EH (cell line): ENCODE data around the gene PPFIA3.
"Not testable (repeated sequence)": the region's sequence is repeated elsewhere in the genome, so short reads cannot be mapped to it uniquely, and the experiment has no call there.

ENCODE experiments used
- DNase-seq: peaks from one replicate; pipeline ENCODE4 v3.0.0-alpha.2; 2015; ENCODE audit warnings: low read depth

The PPFIA3 gene

DNA sequence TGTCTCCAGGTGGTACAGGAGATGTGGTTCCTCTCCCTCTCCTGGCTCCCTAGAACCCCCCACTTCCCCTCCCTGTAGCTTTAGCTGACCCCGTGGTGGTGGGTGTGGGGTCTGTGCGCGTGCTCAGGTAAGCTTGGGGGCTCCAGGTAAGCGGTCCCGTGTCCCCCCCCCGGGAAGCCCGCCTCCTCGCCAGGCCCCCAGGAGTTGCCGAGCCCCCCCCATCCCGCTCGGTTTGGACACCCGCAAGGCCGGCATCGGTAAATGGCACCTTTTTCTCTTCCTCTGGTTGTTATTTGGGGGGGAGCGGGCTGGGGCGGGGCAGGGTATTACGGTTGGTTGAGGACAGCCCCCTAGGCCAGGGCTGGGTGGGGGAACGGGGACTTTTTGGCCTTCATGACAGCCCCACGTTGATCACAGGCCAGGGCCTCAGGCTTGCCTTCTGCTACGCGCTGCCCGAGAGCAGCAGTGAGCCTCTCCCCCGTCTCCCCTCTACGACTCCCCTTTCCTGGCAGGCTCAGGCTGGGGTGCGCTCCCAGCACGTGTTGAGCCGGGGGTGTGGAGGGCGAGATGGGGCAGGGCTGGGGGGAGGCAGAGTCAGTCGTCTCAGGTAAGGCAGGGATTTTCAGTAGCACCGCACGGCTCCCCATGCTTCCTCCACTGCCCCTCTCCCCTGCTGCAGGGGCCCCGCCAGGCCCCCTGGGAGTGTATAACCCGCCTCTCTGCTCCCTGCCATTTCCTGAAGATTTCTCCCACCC, 15.8 kb upstream of the PPFIA3 start:
- DNase-seq, result no peak

DNA sequence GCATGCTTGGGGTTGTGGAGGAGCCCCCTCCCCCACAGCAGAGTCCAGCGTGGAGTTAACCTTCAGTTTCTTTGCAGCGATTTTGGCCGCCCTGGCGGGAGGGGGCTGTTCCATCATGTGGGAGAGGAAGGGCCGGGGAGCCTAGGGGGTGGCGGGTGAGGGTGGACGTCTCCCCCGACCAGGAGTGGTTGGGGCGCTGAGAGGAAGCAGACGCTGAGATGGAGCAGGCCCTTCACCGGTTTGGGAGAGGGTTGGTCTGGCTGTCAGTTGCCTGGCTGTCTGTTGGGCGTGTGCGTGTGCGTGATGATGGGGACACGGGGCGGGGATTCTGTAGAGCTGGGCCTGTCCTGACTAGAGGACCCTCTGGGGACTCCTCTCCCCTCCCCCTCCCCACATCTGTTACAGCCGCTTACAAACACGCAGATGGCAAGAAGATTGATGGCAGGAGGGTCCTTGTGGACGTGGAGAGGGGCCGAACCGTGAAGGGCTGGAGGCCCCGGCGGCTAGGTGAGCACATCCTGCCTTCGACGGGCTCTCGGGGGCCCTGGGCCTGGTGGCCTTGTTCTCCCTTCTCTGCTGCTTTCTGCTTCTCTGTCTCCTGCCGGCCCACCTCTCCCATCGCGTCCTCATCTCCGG, 15.0 kb upstream of the PPFIA3 start:
- DNase-seq, result no peak

DNA sequence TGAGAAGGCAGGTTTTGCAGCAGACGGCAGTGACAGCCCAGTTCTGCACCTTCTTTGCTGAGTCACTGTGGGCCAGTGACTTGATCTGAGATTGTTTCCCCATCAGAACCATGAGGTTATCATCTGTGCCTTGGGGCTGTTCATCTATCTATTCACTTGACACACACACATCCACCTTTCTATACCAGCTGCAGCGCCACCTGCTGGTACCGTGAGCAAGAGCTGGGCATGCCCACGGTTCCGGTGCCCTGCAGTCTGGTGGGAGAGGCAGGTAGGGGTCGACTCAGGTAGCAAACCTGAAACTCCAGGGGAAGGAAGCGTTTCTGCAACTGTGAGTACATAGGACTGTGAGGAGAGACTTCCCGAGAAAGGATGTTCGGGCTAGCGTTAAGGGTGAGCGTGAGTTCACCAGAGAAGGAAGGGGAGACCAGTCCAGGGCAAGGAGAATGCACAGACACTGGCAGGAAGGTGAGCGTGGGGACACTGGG, 12.7 kb upstream of the PPFIA3 start:
- peak; percentile 58 for DNase-seq

DNA sequence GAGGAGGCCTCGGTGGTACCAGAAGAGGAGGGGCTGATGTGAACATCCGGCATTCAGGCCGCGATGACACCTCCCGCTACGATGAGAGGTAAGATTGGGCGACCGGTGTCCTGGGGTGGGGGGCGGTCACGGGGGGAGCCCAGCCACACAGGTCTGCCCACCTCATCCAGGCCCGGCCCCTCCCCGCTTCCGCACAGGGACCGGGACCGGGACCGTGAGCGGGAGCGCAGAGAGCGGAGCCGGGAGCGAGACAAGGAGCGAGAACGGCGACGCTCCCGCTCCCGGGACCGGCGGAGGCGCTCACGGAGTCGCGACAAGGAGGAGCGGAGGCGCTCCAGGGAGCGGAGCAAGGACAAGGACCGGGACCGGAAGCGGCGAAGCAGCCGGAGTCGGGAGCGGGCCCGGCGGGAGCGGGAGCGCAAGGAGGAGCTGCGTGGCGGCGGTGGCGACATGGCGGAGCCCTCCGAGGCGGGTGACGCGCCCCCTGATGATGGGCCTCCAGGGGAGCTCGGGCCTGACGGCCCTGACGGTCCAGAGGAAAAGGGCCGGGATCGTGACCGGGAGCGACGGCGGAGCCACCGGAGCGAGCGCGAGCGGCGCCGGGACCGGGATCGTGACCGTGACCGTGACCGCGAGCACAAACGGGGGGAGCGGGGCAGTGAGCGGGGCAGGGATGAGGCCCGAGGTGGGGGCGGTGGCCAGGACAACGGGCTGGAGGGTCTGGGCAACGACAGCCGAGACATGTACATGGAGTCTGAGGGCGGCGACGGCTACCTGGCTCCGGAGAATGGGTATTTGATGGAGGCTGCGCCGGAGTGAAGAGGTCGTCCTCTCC, 11.5 kb upstream of the PPFIA3 start:
- DNase-seq, result no peak

DNA sequence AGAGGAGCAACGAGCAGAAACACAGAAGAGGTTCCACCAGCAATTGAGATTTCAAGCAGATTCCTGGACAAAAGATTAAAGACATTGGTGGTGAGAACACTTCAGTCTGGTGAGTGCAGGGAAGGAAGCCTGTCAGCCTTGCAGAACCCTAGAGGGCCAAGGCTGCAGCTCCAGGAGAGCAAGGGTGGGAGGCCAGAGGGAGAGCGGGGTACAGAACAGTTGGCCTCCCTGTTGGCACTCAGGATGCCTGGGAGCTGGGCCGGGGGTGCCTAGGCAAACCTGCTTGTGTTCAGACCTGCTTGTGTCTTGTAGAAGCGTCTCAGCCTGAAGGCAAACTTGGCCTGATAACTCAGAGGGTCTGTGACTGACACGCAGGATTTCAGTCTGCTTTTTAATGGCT, 10.3 kb upstream of the PPFIA3 start:
- DNase-seq, result no peak

DNA sequence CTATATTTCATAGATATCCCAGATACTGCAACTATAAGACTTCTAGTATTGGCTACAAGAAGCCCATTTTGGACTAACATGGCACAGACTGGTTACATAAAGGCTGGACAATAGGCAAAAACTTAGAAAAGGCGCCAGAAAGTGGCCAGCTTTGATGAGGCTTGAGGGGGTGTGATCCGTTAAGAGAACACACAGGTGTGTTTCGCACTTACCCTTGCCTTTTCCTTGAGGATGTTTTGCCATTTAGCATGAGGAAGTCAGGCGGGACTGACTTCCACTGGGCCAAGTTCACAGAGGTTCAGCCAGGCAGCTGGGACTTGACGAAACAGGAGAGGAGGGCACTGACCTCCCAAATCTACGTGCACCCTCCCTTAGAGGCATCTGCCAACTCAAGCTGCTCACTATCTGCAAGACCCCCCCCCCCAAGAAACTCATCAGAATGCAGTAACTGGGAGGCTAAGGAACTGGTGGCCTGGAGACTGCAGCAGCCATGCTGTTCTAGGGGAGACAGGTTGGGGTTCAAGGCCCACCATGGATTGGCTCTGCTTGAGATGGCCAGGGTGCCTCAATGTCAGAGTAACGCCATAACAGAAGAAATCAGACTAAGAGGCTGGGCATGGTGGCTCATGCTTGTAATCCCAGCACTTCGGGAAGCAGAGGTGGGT, 9.6 kb upstream of the PPFIA3 start:
- no peak for DNase-seq

DNA sequence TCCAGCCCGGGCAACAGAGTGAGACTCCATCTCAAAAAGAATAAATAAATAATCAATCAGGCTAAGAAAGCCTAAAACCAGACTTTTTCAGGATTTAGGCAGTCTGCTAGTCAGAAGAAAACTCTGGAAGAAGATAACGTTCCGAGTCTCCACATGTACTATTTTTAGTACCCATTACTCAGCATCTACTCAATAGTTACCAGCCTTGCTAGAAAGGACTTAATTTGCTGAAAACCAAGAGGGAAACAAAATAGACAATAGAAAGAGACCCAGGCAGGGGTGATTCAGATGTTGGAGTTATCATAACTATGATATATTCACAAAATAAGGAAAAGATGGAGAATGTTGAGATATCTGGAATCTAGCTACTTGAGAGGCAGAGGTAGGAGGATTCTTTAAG, 8.8 kb upstream of the PPFIA3 start:
- DNase-seq, result peak; percentile 65

DNA sequence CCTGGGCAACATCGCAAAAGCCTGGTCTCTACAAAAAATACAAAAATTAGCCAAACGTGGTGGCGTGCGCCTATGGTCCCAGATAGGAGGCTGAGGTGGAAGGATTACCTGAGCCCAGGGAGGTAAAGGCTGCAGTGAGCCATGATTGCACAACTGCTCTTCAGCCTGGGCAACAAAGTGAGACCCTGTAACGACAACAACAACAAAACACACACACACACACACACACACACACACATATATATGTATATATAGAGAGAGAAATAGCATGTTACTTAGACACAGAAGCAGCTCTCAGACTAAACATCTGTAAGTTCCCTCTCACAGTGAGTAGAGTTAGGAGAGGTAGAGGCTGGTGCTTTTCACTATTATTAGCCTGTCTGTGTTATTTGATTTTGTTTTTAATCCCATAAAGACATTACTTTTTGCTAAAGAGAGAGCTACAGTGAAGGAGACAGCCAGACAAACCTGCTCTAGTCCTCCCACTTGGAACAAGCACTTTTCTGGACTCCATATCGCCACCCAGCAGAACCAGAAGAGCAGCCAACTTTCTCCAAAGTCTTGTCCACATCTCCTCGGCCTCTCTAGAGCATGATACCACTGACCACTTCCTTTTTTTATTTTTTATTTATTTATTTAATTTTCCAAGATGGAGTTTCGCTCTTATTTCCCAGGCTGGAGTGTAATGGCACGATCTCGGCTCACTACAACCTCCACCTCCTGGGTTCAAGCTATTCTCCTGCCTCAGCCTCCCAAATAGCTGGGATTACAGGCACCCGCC, 7.9 kb upstream of the PPFIA3 start:
- DNase-seq, result no peak

DNA sequence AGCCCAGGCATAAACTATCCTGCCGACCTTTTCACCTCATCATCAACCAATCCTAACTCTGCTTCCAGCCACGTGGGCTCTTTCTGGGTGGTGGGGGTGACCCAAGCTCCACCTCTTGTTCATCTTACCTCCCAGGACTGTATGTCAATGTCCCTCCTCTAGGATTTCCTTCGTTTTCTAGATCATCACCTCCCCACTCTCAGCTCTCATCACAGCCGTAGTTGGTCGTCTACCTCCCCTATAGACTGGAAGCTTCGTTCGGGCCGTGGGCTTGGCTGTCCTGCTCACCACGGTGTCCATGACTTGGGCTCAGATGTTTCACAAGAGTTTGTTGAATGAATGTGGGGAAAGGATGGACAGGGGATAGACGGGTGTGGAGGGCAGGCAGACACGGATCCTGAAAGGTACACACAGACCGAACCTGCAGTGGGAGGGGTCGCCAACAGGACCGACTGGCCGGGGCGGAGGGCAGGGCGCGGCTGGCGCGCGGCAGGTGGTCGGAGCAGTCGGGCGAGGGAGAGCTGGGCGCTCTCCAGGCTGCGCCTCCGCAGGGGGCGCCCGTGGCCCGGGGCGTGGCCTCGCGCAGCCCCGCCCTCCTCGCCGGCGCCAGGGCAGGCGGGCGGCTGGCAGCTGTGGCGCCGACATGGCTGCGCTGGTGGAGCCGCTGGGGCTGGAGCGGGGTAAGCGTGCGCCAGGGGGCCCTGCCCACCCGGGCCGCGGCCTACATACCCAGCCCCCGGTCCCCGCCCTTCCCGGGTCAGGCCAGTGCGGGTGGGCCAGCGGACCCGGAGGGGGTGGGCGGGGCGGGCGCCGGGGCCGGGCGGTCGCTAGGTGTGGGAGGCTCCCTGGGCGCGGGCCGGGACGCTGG, 5.3 kb upstream of the PPFIA3 start, which contains the start of gene LIN7B:
LIN7B (plus strand) TSS at position 609 of the 868 bp plus-strand sequence; CDS start at position 644, 35 bp downstream.
- peak; percentile 76 for DNase-seq

DNA sequence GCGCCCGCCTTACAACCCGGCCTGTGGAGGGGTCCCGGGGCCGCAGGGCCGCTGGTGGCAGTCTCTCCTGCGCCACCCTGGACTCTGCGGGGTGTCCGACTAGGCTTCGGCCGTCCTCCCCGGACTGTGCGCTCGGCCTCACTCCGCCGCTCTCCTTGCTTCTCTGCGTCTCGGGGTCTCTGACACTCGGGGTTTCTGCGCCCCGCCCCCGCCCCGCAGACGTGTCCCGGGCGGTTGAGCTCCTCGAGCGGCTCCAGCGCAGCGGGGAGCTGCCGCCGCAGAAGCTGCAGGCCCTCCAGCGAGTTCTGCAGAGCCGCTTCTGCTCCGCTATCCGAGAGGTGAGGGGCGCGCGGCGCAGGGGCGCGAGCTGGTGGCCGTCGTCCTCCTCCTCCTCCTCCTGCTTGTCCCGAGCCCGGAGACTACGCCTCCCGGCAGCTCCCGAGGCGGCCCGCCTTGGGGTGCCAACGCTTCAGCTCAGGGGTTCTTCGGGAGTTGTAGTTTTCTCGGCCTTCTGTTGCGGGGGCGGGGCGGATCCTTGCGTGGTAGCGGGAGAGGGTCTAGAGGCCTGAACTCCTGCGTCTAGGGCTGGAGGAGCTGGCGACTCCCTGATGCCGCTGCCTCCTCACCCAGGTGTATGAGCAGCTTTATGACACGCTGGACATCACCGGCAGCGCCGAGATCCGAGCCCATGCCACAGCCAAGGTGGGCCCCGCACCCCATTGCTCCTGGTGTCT, 4.5 kb upstream of the PPFIA3 start:
- peak; percentile 68 for DNase-seq

DNA sequence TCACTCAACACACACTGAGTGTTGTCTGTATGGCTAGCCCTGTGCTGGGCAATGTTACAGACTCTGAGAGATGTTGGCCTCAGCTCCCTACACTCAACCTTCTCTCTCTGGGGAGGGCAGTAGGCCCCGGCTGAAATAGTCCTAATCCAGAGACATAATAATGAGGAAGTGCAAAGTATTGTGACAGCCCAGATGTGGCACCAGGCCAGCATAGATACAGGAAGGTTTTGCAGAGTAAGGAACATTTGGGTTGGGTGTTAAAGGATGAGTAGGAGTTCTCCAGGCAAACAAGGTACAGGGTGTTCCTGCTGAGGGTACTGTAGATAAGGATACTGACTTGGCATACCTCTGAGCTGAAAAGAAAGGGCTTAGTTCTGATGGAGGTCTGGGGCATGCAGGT, 2.8 kb upstream of the PPFIA3 start:
- DNase-seq, result no peak

DNA sequence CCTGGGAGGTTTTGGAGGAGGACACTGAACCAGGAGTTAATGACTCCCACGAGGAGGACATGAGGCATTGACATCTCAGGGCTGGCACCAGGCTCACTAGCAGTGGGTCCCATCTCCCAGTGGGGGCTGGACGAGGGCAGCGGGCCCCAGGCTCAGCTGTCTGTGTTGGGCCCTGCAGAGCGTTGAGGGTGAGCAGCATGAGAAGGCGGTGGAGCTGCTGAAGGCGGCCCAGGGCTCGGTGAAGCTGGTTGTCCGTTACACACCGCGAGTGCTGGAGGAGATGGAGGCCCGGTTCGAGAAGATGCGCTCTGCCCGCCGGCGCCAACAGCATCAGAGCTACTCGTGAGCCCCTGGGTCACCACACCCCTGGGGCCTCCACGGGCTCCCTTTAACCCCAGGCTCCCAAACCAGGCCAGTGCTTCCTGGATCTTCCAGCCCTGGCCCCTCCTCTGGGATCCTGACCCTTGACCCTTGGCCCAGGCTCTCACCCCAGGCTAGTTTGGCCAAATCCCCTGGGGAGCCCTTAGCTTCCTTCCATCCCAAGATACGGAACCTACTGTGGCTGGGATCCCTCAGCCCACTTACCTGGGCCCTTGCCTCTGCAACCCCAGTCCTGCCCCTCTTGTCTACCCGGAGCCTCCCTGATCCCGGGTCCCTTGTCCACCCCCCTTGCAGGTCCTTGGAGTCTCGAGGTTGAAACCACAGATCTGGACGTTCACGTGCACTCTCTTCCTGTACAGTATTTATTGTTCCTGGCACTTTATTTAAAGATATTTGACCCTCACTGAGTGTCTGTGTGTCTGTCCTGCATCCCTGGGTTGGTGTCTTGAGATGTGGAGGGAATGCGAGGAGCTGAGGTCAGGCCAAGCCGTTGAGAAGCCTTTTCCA, 1.4 kb upstream of the PPFIA3 start:
- DNase-seq, result no peak

DNA sequence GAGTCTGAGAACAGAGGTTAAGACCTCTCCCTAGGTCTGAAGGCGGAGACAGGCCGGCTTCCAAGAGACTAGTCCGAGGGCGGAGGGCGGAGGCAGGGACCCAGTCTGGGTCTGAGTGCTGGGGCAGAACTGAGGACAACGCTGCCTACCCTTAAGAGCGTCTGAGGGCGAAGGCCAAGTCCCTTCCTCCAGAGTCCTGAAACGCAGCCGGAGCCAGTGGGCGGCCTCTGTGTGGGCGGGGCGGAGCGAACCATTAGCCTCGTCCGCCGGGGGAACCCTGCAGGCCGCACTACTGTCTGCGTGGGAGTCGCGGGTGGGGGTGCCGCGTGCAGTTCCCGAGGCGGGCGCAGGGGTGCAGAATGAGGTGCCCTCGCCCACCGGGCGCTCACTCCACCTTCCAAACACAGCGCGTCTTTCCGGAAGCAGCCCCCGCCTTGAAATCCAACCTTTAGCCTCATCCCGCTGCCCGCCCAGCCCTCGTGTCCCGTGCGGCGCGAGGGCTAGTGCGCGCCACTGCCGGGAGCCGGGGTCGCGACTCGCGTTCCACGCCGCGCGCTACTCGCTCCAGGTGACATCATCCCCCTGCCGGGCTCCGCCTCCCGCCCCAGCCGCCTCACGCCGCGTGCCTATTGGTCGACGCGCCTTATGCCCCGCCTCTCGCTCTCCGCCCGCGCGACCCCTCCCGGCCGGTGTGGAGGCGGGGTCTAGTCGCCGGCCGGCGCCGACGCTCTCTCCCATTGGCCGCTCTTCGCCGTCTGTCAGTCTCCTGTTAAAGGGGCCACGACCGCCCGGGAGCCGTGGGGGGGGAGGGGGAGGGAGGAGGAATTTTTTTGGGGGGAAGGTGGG, 556 bp upstream of the PPFIA3 start, which contains the start of gene C19orf73:
C19orf73 (minus strand) TSS at position 579 of the 846 bp plus-strand sequence; CDS start at position 458, 121 bp downstream.
- DNase-seq, result peak; percentile 94

DNA sequence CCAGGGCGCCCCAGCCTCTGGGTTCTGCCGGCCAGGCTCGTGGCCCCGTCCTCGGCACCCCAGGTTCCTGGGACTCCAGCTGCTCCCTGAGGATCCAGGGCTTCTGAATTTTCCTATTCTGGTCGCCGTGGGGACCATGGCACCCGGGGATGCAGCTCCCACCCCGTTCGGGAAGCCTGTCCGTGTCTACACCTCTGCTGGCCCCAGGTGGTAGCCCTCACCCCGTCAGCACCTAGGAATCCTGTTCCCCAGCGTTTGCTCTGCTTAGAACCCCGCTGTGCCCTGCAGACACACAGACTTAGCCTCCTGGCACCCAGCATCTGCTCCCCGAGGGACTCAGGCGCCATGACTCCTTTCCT, 960 bp downstream of the PPFIA3 start:
- DNase-seq, result no peak

DNA sequence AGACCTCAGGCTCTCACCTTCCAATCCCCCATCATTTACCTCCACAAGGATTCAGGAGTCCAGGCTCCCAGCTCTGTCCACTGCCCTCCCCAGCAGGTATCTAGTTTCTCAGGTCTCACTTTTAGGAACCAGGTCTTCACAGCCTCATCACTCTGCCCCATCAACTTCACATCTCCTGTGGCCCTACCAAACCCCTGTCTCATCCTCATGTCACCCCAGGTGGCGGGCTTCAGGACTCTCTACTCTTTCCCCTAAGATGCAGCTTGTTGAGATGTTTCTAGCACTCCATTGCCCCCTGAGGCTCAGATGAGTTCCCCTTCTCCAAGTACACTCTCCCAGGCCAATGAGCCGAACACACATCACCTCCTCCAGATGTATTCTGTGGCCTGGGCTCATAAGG, 1.5 kb downstream of the PPFIA3 start:
- no peak for DNase-seq

DNA sequence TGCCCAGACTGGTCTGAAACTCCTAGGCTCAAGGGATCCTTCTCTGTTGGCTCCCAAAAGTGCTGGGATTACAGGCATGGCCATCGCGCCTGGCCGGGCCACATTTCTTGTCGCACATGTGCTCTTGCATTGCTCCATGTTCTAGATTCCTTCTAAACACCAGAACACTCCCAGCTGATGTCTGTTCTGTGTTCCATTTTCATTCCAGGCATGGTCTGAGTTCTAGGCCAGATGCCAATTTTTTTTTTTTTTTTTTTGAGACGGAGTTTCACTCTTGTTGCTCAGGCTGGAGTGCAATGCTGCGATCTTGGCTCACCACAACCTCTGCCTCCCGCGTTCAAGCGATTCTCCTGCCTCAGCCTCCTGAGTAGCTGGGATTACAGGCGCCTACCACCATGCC, 2.5 kb downstream of the PPFIA3 start:
- DNase-seq, result peak; percentile 36

DNA sequence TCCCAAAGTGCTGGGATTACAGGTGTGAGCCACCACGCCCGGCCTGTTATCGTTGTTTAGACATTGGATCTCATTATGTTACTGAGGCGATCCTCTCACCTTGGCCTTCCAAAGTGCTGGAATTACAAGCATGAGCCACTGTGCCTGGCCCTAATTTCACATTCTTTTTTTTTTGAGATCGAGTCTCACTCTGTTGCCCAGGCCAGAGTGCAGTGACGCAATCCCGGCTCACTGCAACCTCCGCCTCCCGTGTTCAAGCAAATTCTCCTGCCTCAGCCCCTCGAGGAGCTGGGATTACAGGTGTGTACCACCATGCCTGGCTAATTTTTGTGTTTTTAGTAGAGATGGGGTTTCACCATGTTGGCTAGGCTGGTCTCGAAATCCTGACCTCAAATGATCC, 3.9 kb downstream of the PPFIA3 start:
- not testable (repeated sequence) for DNase-seq
